ENCODE data around the gene ENOPH1.
"Not testable (repeated sequence)": the region's sequence is repeated elsewhere in the genome, so short reads cannot be mapped to it uniquely, and the experiment has no call there.

Gene ENOPH1

DNA sequence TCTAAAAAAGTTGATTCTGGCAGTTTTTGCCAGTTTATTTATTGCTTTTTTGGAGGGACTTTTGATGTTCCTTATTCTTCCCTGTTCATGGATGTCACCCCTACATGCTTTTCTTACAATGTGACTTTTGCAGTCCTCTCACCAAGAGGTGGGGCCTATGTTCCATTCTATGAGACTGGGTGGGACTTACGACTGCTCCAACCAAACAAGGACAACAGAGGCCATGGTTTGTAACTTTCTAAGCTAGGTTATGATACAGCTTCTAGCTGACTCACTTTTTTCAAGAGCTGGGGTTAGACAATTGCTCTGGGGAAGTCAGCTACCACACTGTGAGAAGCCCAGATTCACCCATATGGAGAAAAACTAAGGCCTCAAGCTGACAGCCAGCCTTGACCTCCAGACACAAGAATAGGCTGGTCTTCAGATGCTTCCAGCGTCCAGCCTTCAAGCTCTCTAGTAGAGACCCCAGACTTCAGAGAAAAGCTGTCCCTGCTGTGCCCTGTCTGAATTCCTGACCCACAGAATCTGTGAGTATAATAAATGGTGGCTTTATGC, 39.5 kb downstream of the ENOPH1 start:
- TF ChIP-seq, protein P1, sequence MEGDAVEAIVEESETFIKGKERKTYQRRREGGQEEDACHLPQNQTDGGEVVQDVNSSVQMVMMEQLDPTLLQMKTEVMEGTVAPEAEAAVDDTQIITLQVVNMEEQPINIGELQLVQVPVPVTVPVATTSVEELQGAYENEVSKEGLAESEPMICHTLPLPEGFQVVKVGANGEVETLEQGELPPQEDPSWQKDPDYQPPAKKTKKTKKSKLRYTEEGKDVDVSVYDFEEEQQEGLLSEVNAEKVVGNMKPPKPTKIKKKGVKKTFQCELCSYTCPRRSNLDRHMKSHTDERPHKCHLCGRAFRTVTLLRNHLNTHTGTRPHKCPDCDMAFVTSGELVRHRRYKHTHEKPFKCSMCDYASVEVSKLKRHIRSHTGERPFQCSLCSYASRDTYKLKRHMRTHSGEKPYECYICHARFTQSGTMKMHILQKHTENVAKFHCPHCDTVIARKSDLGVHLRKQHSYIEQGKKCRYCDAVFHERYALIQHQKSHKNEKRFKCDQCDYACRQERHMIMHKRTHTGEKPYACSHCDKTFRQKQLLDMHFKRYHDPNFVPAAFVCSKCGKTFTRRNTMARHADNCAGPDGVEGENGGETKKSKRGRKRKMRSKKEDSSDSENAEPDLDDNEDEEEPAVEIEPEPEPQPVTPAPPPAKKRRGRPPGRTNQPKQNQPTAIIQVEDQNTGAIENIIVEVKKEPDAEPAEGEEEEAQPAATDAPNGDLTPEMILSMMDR (conservative IDR thresholded peaks at IDR 0.05; ENCODE audit: low read depth, low read length) = peak; percentile 3
- DNase-seq (ENCODE audit: low read depth) = peak; percentile 10
- no peak overlapping the region for H3K4me3 ChIP-seq (ENCODE audit: low read length)

DNA sequence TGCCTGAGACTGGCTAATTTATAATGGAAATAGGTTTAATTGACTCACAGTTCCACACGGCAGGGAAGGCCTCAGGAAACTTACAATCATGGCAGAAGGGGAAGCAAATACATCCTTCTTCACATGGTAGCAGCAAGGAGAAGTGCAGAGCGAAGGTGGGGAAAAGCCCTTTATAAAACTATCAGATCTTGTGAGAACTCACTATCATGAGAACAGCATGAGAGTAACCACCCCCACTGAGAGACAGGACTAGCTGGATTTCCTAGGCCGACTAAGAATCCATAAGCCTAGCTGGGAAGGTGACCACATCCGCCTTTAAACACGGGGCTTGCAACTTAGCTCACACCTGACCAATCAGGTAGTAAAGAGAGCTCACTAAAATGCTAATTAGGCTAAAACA, 42.7 kb downstream of the ENOPH1 start:
- not testable (repeated sequence) for DNase-seq (ENCODE audit: low read depth); H3K4me3 ChIP-seq (ENCODE audit: low read length)

DNA sequence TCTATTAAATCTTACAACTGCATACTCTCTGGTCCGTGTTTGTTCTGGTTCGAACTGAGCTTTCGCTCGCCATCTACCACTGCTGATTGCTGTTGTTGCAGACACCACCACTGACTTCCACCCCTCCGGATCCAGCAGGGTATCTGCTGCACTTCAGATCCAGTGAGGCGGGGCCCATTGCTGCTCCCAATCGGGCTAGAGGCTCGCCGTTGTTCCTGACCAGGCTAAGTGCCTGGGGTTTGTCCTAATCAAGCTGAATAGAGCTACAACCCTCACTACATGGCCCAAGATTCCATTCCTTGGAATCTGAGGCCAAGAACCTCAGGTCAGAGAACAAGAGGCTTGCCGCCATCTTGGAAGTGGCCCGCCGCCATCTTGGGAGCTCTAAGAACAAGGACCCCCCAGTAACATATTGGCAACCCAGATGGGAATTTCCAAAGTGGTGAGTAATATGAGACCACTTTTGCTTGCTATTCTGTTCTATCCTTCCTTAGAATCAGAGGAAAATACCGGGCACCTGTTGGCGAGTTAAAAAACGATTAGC, 43.3 kb downstream of the ENOPH1 start:
- DNase-seq (ENCODE audit: low read depth) = no peak
- H3K4me3 ChIP-seq (ENCODE audit: low read length) = no peak overlapping the region
- TF ChIP-seq, protein P1 (conservative IDR thresholded peaks at IDR 0.05; ENCODE audit: low read depth, low read length) = no peak

DNA sequence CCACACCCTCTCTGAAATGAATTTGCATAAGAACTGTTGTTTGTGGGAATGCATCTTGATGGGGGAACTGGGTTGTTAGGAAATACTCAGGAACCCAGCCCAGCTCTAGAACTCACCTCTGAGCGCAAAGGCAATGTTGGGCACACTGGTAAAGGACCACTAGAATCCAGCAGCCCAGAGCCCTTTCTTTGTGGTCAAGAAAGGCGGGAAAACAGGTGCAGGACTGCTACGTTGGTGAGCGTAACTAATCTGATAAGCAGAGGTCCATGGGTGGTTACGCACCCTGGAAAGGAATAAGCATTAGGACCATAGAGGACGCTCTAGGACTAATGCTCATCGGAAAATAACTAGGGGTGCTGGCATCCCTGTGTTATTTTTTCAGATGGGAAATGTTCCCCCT, 45.5 kb downstream of the ENOPH1 start:
- DNase-seq (ENCODE audit: low read depth); H3K4me3 ChIP-seq (ENCODE audit: low read length): not testable (repeated sequence)

DNA sequence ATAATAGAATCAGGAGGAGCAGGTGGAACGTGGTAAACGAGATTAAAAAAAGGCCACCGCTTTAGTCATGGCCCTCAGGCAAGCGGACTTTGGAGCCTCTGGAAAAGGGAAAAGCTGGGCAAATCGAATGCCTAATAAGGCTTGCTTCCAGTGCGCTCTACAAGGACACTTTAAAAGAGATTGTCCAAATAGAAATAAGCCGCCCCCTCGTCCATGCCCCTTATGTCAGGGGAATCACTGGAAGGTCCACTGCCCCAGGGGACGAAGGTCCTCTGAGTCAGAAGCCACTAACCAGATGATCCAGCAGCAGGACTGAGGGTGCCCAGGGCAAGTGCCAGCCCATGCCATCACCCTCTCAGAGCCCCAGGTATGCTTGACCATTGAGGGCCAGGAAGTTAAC, 47.1 kb downstream of the ENOPH1 start:
- not testable (repeated sequence) for DNase-seq (ENCODE audit: low read depth); H3K4me3 ChIP-seq (ENCODE audit: low read length)

DNA sequence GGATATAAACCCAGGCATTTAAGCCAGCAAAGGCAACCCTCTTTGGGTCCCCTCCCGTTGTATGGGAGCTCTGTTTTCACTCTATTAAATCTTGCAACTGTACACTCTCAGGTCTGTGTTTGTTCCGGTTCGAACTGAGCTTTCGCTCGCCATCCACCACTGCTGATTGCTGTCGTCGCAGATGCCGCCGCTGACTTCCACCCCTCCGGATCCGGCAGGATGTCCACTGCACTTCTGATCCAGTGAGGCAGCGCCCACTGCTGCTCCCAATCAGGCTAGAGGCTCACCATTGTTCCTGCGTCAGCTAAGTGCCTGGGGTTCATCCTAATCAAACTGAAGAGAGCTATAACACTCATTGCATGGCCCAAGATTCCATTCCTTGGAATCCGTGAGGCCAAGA, 49.2 kb downstream of the ENOPH1 start:
- no peak for DNase-seq (ENCODE audit: low read depth)
- TF ChIP-seq, protein P1 (conservative IDR thresholded peaks at IDR 0.05; ENCODE audit: low read depth, low read length) = no peak
- H3K4me3 ChIP-seq (ENCODE audit: low read length) = no peak overlapping the region

DNA sequence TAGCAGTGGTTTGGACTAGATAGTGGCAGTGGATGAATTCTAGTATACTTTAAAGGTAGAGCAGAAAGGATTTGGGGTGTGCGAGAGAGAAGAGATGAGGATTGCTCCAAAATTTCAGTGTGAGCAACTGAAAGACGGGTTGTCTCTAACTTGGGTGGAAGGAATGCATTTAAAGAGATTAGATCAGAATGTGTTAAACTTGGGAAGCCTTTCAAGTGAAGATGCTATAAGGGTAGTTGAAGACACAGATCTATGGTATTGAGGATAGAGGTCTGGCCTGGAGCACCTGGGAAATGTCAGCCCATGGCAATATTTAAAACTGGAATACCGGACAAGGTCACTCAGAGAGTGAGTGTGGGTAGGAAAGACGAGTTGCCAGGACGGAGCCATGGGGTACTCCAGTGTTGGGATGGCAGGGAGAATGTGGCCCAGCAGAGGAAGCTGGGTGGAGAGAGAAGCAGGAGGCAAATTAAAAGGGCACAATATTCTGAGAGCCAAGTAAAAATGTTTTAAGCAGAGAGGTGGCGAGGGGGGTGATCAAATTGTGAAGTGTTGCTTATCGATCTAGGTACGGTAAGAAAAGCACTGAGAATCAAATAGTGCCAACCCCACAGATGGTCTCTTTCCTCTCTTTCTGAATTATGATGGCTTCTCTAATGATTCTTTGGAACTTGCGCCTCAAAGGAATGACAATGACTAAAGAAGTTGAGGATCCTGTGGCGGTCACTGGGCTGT, 50.5 kb downstream of the ENOPH1 start:
- TF ChIP-seq, protein P1 (conservative IDR thresholded peaks at IDR 0.05; ENCODE audit: low read depth, low read length) = no peak
- no peak for DNase-seq (ENCODE audit: low read depth)
- H3K4me3 ChIP-seq (ENCODE audit: low read length) = no peak overlapping the region

DNA sequence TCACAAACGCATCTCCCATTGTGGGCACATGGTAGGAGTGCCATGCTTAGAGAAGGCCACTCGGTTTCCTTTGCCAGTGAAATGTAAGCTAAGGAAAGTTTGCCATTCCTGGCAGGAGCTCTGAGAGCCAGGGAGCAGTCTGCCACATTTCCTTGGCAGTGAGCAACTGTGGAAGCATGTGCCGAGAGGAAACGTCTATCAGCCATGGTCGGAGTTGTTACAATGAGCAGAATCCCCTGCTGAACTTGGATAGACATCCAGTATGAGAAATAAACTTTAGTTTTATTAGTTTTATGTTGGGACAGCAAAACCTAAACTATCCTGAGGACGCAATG, 51.1 kb downstream of the ENOPH1 start:
- no peak overlapping the region for H3K4me3 ChIP-seq (ENCODE audit: low read length)
- TF ChIP-seq, protein P1 (conservative IDR thresholded peaks at IDR 0.05; ENCODE audit: low read depth, low read length) = no peak
- no peak for DNase-seq (ENCODE audit: low read depth)

Measured in retinal pigment epithelial cell (primary cell).